NT2/D1 (cell line): ENCODE data around the gene GGA1.

Experiments used
- YY1 ChIP-seq: IDR thresholded peaks from 2 replicates; pipeline ENCODE4 v1.6.1; 2011; ENCODE audit not compliant: insufficient read length, insufficient read depth
- ZNF274 ChIP-seq: IDR thresholded peaks from 2 replicates; pipeline ENCODE4 v1.6.1; 2011; ENCODE audit warnings: mild to moderate bottlenecking, low read depth, low read length

- TF ChIP-seq YY1: no peak
- TF ChIP-seq ZNF274: no peak
Measured at GRCh38 chr22:37626144-37626543, 17.5 kb downstream of the GGA1 start.
